Pancreas (tissue), 10 donors: ENCODE data around the gene CBFA2T2. TPM values are rescaled to one million over a fixed set of nuclear protein-coding genes. Genes with fewer than 3 reads are reported as not detected.
"Not testable (repeated sequence)": the region's sequence is repeated elsewhere in the genome, so short reads cannot be mapped to it uniquely, and the experiment has no call there.

ENCODE experiments used
- ATAC-seq, 4 donors: fragments of 200-7000 bp; cut with Tn5 transposase; one replicate each; pipeline versions ENCODE4 v1.8.0 to v1.9.1; 2020; ENCODE audit warnings: mild to moderate bottlenecking in 4 of 4, moderate library complexity in 4 of 4
- DNase-seq, 6 donors: peaks; one replicate each; pipeline ENCODE4 v3.0.0-alpha.2; 2020
- FAIRE-seq: peaks from 2 replicates; lab custom pipeline; 2012; peaks lifted over from hg19 to GRCh38; lab: Jason Lieb, UNC
- H3K27ac ChIP-seq, 4 donors: fragments of 200-600 bp; sonication (generic); 1 replicate in 3 of 4; 2 replicates in 1 of 4; pipeline versions ENCODE4 v1.5.0 to v1.8.0; 2020
- H3K27me3 ChIP-seq, 4 donors: fragments of 200-600 bp; one replicate each; pipeline ENCODE4 v1.8.0; 2021
- H3K36me3 ChIP-seq, 3 donors: fragments of 200-600 bp; sonication (generic) in 1 of 3; one replicate each; pipeline versions ENCODE4 v1.5.0 to v1.8.0; 2020 to 2021
- H3K4me1 ChIP-seq, 3 donors: fragments of 200-600 bp; one replicate each; pipeline ENCODE4 v1.8.0; 2021
- H3K4me3 ChIP-seq, 4 donors: fragments of 200-600 bp; sonication (generic) in 2 of 4; one replicate each; pipeline versions ENCODE4 v1.5.0 to v1.8.0; 2020 to 2021
- H3K9me3 ChIP-seq, 4 donors: fragments of 200-600 bp; one replicate each; pipeline ENCODE4 v1.8.0; 2021
- CTCF ChIP-seq, 4 donors: fragments of 200-600 bp; sonication (generic) in 3 of 4; IDR thresholded peaks; one replicate each; pipeline versions ENCODE4 v1.5.0 to v1.8.0; 2021; ENCODE audit warnings: antibody characterized with exemption in 4 of 4
- WGBS, 2 donors: extraction: QIAGEN DNeasy Blood & Tissue Kit; methylation state at CpG; one replicate each; pipeline ENCODE4 v1.1.7; 2013; 5-methylcytosine and 5-hydroxymethylcytosine counted together
- intact Hi-C, 3 donors: fragments of 100-400 bp; cut with DNase I; formaldehyde crosslinking; loops; one replicate each; pipeline versions ENCODE4 v1.11.1 to v1.14.2; 2022
- polyA plus RNA-seq, 2 donors: library from polyadenylated mRNA; stranded (reverse); fragments of 200-250 nt; gene quantifications; one replicate each; pipeline ENCODE4 v1.2.3, GENCODE V29; 2013
- total RNA-seq, 6 donors: library from RNA; stranded (reverse); fragmentation: NEBNext Ultra II Directional in 4 of 6; extraction: Animal tissue kit (Norgen Biotek cat#: 25700) in 4 of 6; gene quantifications; one replicate each; pipeline versions ENCODE4 v1.2.1 to v1.2.4, GENCODE V29; 2021 to 2023
- donor health status: healthy with polysubstance abuse.
- donor health status: DM: no; HTN: no; CAD: no; lungs with moderate emphysema.
- donor health status: DM: no; HTN: no; CAD: no.
- donor health status: control.
- donor health status: control.
- donor health status: Bipolar disorder and iron deficiency.
- donor health status: DM: yes; HTN: yes; CAD: no.
- donor health status: DM: no; HTN: no; CAD: no.
- donor health status: DM: no; HTN: no; CAD: no.
- donor health status: DM: yes; HTN: yes; CAD: no.

The CBFA2T2 gene
- total and polyA plus RNA-seq, 8 donors: 4.7 to 11.6 (median 7.5) TPM

GRCh38 chr20:33589059-33589458 is 99.2 kb downstream of the CBFA2T2 start:
- Histone ChIP-seq H3K27ac (no peak overlapping the region), H3K4me3 (no peak overlapping the region), H3K9me3 (no peaks in the 10 kb centered on the region), H3K36me3 (no peaks in the 10 kb centered on the region), H3K4me1 (no peaks in the 10 kb centered on the region), H3K27me3 (no peaks in the 10 kb centered on the region)
- intact Hi-C loops: no loop called here
- no peak for TF ChIP-seq CTCF (IDR thresholded peaks at IDR 0.05)
- ATAC-seq (no peak), FAIRE-seq (no peak), DNase-seq (no peak)

DNA sequence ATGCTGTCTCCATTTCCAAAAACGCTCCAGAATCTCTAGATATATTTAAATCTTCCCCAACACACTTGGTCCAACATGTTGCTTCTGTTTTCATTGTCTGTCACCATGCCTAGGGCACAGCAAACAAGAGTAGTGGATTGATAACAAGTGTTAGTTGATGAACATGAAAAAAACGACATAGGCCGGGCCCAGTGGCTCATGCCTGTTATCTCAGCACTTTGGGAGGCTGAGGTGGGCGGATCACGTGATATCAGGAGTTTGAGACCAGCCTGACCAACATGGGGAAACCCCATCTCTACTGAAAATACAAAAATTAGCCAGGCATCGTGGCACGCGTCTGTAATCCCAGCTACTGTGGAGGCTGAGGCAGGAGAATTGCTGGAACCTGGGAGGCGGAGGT is 102.0 kb downstream of the CBFA2T2 start:
- H3K27me3 ChIP-seq, H3K9me3 ChIP-seq, ATAC-seq, DNase-seq, H3K4me3 ChIP-seq, H3K4me1 ChIP-seq, FAIRE-seq, intact Hi-C loops, H3K36me3 ChIP-seq, H3K27ac ChIP-seq: not testable (repeated sequence)
- WGBS, 2 donors: 89% methylated on average over 9 of the region's 9 CpGs

GRCh38 chr20:33594743-33595142 is 104.8 kb downstream of the CBFA2T2 start:
- peak in 3 of 4 donors; percentile 24 to 46 (median 26) for ATAC-seq
- no peak for DNase-seq
- 38 to 47% methylated on average over 2 of the region's 2 CpGs for WGBS, 2 donors
- no peak for FAIRE-seq
- TF ChIP-seq CTCF (IDR thresholded peaks at IDR 0.05): no peak
- H3K4me3 ChIP-seq: no peak overlapping the region
- H3K9me3 ChIP-seq: no peaks in the 10 kb centered on the region
- no peak overlapping the region for H3K27ac ChIP-seq
- H3K27me3 ChIP-seq: no peaks in the 10 kb centered on the region
- H3K36me3 ChIP-seq: no peaks in the 10 kb centered on the region
- no peaks in the 10 kb centered on the region for H3K4me1 ChIP-seq
- intact Hi-C loops: no loop called here

- TF ChIP-seq CTCF (IDR thresholded peaks at IDR 0.05): no peak
- no peaks in the 10 kb centered on the region for H3K9me3 ChIP-seq
- H3K4me1 ChIP-seq: peaks cover 0 to 3% (median 0%) of the 10 kb centered on the region in 3 donors
- no peaks in the 10 kb centered on the region for H3K36me3 ChIP-seq
- FAIRE-seq (no peak), DNase-seq (no peak), ATAC-seq (no peak)
- intact Hi-C loops: no loop called here
- no peak overlapping the region for H3K27ac ChIP-seq
- no peak overlapping the region for H3K4me3 ChIP-seq
- H3K27me3 ChIP-seq: no peaks in the 10 kb centered on the region
- WGBS, 2 donors: 85 to 95% methylated on average over 4 of the region's 4 CpGs
These were observed 110.5 kb downstream of the CBFA2T2 start for GRCh38 chr20:33600414-33600813.

DNA sequence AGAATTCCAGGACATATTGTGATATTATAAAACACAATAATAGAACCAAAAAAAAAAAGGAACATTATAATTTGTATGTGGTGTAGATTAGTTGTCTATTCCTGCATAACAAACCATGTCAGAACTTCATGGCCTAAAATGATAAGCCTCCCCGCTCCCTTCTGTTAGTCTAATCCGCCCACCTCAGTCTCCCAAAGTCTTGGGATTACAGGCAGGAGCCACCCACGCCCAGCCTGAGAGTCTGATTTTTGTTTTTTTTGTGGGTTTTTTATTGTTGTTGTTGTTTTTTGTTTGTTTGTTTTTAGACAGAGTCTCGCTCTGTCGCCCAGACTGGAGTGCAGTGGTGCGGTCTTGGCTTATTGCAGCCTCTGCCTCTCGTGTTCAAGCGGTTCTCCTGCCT is 111.1 kb downstream of the CBFA2T2 start:
- no peaks in the 10 kb centered on the region for H3K36me3 ChIP-seq
- H3K9me3 ChIP-seq: no peaks in the 10 kb centered on the region
- no peak for ATAC-seq
- no peak overlapping the region for H3K4me3 ChIP-seq
- no peak for TF ChIP-seq CTCF (IDR thresholded peaks at IDR 0.05)
- H3K27ac ChIP-seq: no peak overlapping the region
- DNase-seq: no peak
- no peaks in the 10 kb centered on the region for H3K27me3 ChIP-seq
- FAIRE-seq: no peak
- peaks cover 0 to 3% (median 0%) of the 10 kb centered on the region in 3 donors for H3K4me1 ChIP-seq
- intact Hi-C loops: no loop called here
- 97% methylated on average over 8 of the region's 8 CpGs for whole genome bisulfite sequencing, 2 donors
